Progenitor cell of endocrine pancreas (in vitro differentiated cells): ENCODE data around the gene CXCL3. TPM values are rescaled to one million over a fixed set of nuclear protein-coding genes. Genes with fewer than 3 reads are reported as not detected.

Experiments
- DNase-seq: peaks from one replicate; pipeline ENCODE4 v3.0.0; 2021; ENCODE audit warnings: low spot score; ENCODE audit not compliant: unreplicated experiment
- H3K27ac Mint-ChIP-seq: 2 replicates; pipeline ENCODE4 v1.8.0; 2021; ENCODE audit warnings: mild to moderate bottlenecking, moderate library complexity, mixed read lengths
- H3K27me3 Mint-ChIP-seq: 2 replicates; pipeline ENCODE4 v1.8.0; 2021; ENCODE audit warnings: mixed read lengths
- H3K36me3 Mint-ChIP-seq: 2 replicates; pipeline ENCODE4 v1.8.0; 2022; ENCODE audit warnings: mixed read lengths; ENCODE audit not compliant: insufficient read depth
- H3K4me1 Mint-ChIP-seq: 2 replicates; pipeline ENCODE4 v1.8.0; 2021; ENCODE audit warnings: low read depth, mixed read lengths
- H3K4me3 Mint-ChIP-seq: 2 replicates; pipeline ENCODE4 v1.8.0; 2021; ENCODE audit warnings: low read depth, mild to moderate bottlenecking, moderate library complexity, mixed read lengths
- H3K9me3 Mint-ChIP-seq: 2 replicates; pipeline ENCODE4 v1.8.0; 2021; ENCODE audit warnings: low read depth, mixed read lengths
- long read RNA-seq: library from polyadenylated mRNA; unstranded; transcript quantifications from one replicate; pipeline ENCODE4 v2.0.0, GENCODE V29; 2020
- total RNA-seq: library from RNA; stranded (reverse); gene quantifications from 2 replicates; pipeline ENCODE4 v1.2.1, GENCODE V29; 2021
- TF ChIP-seq, protein P1 (sequence below): fragments of 200-600 bp; sonication (generic); IDR thresholded peaks from one replicate; pipeline ENCODE4 v1.5.0; 2021; ENCODE audit warnings: antibody characterized with exemption, mild to moderate bottlenecking; ENCODE audit not compliant: unreplicated experiment

The CXCL3 gene
- total RNA-seq = 1.7 and 1.8 TPM in 2 replicates
- long read RNA-seq = 0 reads

DNA sequence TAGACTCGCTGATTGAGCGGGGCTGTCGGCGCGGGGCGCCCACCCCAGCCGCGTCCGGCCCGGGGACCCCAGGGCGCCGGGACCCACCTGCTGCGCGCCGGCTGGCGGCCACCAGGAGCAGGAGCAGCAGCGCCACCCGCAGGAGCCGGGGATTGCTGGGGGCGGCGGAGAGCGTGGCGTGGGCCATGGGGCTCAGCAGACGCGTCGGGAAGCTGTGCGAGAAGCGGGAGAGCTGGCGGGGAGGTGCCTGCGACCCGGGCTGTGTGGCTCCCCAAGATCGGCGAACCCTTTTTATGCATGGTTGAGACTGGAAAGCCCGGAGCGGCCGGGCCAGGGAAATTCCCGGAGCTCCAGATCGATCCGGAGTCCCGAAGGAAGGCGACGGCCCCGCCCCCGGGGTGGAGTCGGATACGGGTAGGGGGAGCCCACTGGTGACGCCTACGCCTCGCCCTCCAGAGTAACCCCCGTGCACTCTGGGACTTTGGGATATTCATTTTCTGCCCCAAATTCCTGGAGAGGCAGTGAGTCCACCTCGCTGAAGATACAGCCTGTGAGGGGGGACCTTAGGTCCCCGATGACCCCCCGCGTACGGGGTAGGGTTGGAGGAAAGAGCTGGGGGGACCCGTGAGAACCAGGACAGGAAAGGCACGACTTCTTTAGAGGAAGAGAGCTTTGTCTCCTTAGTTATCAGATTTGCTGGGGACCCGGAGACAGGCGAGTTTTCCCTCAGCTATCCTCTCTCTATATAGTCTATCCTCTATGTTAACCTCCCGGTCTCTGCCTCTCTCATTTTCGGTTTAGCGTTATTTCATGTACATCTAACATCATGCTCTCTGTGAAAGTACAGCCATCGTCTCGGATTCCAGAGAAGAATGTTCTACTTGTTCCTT lies at the start of gene CXCL3:
CXCL3 (minus strand) TSS at position 265 of the 890 bp plus-strand sequence; CDS start at position 187, 78 bp downstream.
- H3K27ac Mint-ChIP-seq = peak within 1 kb of the TSS; percentile 90
- TF ChIP-seq, protein P1, sequence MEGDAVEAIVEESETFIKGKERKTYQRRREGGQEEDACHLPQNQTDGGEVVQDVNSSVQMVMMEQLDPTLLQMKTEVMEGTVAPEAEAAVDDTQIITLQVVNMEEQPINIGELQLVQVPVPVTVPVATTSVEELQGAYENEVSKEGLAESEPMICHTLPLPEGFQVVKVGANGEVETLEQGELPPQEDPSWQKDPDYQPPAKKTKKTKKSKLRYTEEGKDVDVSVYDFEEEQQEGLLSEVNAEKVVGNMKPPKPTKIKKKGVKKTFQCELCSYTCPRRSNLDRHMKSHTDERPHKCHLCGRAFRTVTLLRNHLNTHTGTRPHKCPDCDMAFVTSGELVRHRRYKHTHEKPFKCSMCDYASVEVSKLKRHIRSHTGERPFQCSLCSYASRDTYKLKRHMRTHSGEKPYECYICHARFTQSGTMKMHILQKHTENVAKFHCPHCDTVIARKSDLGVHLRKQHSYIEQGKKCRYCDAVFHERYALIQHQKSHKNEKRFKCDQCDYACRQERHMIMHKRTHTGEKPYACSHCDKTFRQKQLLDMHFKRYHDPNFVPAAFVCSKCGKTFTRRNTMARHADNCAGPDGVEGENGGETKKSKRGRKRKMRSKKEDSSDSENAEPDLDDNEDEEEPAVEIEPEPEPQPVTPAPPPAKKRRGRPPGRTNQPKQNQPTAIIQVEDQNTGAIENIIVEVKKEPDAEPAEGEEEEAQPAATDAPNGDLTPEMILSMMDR = peak; percentile 65
- peaks cover 37% of the 10 kb centered on the region for H3K27me3 Mint-ChIP-seq
- no peaks in the 10 kb centered on the region for H3K9me3 Mint-ChIP-seq
- H3K4me3 Mint-ChIP-seq = peak within 1 kb of the TSS; percentile 90
- H3K36me3 Mint-ChIP-seq = no peaks in the 10 kb centered on the region
- peaks cover 15% of the 10 kb centered on the region for H3K4me1 Mint-ChIP-seq
- peak; percentile 61 for DNase-seq

GRCh38 chr4:74087481-74087880 lies 49.0 kb upstream of the CXCL3 start:
- TF ChIP-seq, protein P1 = no peak
- no peak for DNase-seq
- Mint-ChIP-seq H3K4me3 (no peak overlapping the region), H3K27me3 (no peaks in the 10 kb centered on the region), H3K27ac (no peak overlapping the region), H3K36me3 (no peaks in the 10 kb centered on the region), H3K9me3 (no peaks in the 10 kb centered on the region), H3K4me1 (no peaks in the 10 kb centered on the region)

DNA sequence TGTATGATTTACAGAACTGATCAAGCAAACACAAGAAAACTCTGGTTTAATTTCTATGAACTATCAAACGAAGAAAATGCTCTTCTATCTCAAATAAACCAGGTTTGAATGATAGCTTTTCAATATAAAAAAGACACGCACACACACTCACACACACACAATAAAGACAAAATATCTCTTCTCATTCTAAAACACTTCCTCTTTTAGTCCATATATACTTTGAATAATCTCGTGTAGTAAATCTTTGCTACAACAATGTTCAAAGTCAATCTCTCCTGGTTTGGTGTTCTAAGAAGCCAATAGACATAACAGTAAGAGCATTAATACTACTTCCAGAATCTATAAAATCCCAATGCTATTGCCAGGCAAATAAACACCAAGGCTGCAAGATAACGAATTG lies 47.2 kb upstream of the CXCL3 start:
- Mint-ChIP-seq H3K9me3 (no peaks in the 10 kb centered on the region), H3K27ac (no peak overlapping the region)

DNA sequence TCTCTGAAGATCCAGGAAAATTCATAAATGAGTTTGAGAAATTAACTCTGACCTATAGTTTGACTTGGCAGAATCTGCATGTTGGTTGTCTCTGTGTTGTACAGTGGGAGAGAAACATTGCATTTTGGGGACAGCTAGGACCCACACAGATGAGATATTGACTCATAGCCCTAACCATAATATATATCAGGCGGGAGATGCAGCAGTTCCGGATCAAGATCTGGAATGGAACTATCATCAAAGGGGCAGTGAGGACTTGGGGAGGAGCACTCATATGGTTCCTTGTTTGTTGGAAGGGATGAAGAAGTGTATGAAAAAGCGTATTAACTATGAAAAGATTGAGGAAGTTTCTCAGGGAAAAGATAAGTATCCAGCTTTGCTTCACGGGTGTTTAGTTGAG lies 46.5 kb upstream of the CXCL3 start:
- H3K4me1 Mint-ChIP-seq = no peaks in the 10 kb centered on the region
- no peaks in the 10 kb centered on the region for H3K9me3 Mint-ChIP-seq
- no peaks in the 10 kb centered on the region for H3K36me3 Mint-ChIP-seq
- TF ChIP-seq, protein P1 = no peak
- DNase-seq = no peak
- no peak overlapping the region for H3K4me3 Mint-ChIP-seq
- no peaks in the 10 kb centered on the region for H3K27me3 Mint-ChIP-seq
- H3K27ac Mint-ChIP-seq = no peak overlapping the region

More for the DNA sequence above, 47.2 kb upstream of the CXCL3 start:
- Mint-ChIP-seq H3K4me3 (no peak overlapping the region), H3K27me3 (no peaks in the 10 kb centered on the region), H3K4me1 (no peaks in the 10 kb centered on the region), H3K36me3 (no peaks in the 10 kb centered on the region)
- DNase-seq = no peak
- TF ChIP-seq, protein P1 = no peak

DNA sequence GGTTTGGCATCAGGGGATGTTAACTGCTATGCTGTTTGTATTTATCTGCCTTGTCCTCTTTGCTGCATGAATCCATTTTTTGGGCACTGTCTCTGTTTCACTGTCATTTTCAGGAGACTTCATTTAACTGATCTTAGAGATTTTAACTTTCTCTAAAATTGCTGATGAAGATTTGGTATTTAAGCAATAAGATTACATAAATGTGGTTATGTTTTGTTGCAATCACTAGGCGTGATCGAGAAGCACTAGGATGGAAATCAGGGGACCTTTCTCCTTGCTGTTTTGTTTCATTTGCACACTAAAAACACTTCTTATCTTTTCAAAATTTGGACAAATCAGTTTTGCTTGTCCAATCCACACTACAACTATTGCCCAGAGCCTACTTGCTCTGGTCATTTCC lies 45.1 kb upstream of the CXCL3 start:
- Mint-ChIP-seq H3K9me3 (no peaks in the 10 kb centered on the region), H3K27me3 (no peaks in the 10 kb centered on the region), H3K4me1 (no peaks in the 10 kb centered on the region), H3K27ac (no peak overlapping the region), H3K4me3 (no peak overlapping the region), H3K36me3 (no peaks in the 10 kb centered on the region)
- no peak for DNase-seq
- TF ChIP-seq, protein P1 = no peak
